MCF 10A (cell line): ENCODE data around the gene PLXNB2. TPM values are rescaled to one million over a fixed set of nuclear protein-coding genes. Genes with fewer than 3 reads are reported as not detected.

Source experiments
- BruUV-seq: library from RNA; stranded (reverse); fragments of 400-500 nt; replicated peaks from 2 replicates; lab custom pipeline; 2021; lab: Mats Ljungman, UMichigan
- CTCF ChIA-PET: fragments of 300-600 bp; sonication (Branson Sonifier 250); formaldehyde crosslinking; extraction: SDS; loops from one replicate; lab custom pipeline; 2021; ENCODE audit warnings: antibody characterized with exemption, inconsistent platforms; lab: Yijun Ruan, JAX
- POLR2A ChIA-PET: fragments of 300-600, 350-650 bp; sonication (Branson Sonifier 250); formaldehyde crosslinking; extraction: SDS; loops from one replicate; lab custom pipeline; 2020; ENCODE audit warnings: antibody characterized with exemption, inconsistent platforms; lab: Yijun Ruan, JAX
- DNase-seq: peaks from one replicate; pipeline ENCODE4 v3.0.0-alpha.2; 2018; ENCODE audit not compliant: unreplicated experiment
- H3K27ac Mint-ChIP-seq: one replicate; pipeline ENCODE4 v1.8.0; 2022; ENCODE audit warnings: mild to moderate bottlenecking, low read depth, mixed read lengths; ENCODE audit not compliant: unreplicated experiment
- H3K27me3 Mint-ChIP-seq: one replicate; pipeline ENCODE4 v1.8.0; 2022; ENCODE audit warnings: mixed read lengths; ENCODE audit not compliant: insufficient read depth, unreplicated experiment
- H3K36me3 Mint-ChIP-seq: one replicate; pipeline ENCODE4 v1.8.0; 2022; ENCODE audit warnings: mild to moderate bottlenecking, moderate library complexity, mixed read lengths; ENCODE audit not compliant: insufficient read depth, unreplicated experiment
- H3K4me1 Mint-ChIP-seq: one replicate; pipeline ENCODE4 v1.8.0; 2022; ENCODE audit warnings: mixed read lengths; ENCODE audit not compliant: insufficient read depth, unreplicated experiment
- H3K4me3 Mint-ChIP-seq: one replicate; pipeline ENCODE4 v1.8.0; 2022; ENCODE audit warnings: mild to moderate bottlenecking, moderate library complexity, mixed read lengths; ENCODE audit not compliant: unreplicated experiment
- H3K9me3 Mint-ChIP-seq: one replicate; pipeline ENCODE4 v1.8.0; 2022; ENCODE audit warnings: mixed read lengths; ENCODE audit not compliant: unreplicated experiment
- CTCF ChIP-seq: fragments of 200-600 bp; IDR thresholded peaks from one replicate; pipeline ENCODE4 v1.8.0; 2022; ENCODE audit warnings: antibody characterized with exemption, mild to moderate bottlenecking; ENCODE audit not compliant: unreplicated experiment
- intact Hi-C: fragments of 100-400 bp; cut with micrococcal nuclease; formaldehyde crosslinking; loops from 2 replicates; pipeline ENCODE4 v1.14.1; 2022
- total RNA-seq: library from RNA; stranded (reverse); gene quantifications from 2 replicates; pipeline ENCODE4 v1.2.3, GENCODE V29; 2022

PLXNB2 gene
- total RNA-seq, 1 experiment from 2014 or later: 199 TPM

- ChIA-PET CTCF (interaction anchor here (0.6 to 4.2 kb wide), 7 partner anchors 12 to 269 kb away, joined by 3 to 19 read pairs (median 5); no protein-coding TSS in a partner anchor), POLR2A (interaction anchor here (0.6 to 1.6 kb wide), 22 partner anchors 9 to 451 kb away, joined by 3 to 12 read pairs (median 4); partner anchors contain the start of genes DENND6B, LMF2, NCAPH2 and PLXNB2)
- TSS peak; percentile 33 for BruUV-seq
- H3K4me1 Mint-ChIP-seq: peaks cover 16% of the 10 kb centered on the region
- no peak for TF ChIP-seq CTCF
- H3K9me3 Mint-ChIP-seq: no peaks in the 10 kb centered on the region
- intact Hi-C loops: no loop called here
- H3K4me3 Mint-ChIP-seq: peak overlapping the region; percentile 96
- peaks cover 25% of the 10 kb centered on the region for H3K36me3 Mint-ChIP-seq
- peak overlapping the region; percentile 99 for H3K27ac Mint-ChIP-seq
- H3K27me3 Mint-ChIP-seq: no peaks in the 10 kb centered on the region
- DNase-seq: no peak
Observed at GRCh38 chr22:50243685-50244419, 63.6 kb downstream of the PLXNB2 start.

GRCh38 chr22:50242406-50242949 is 65.0 kb downstream of the PLXNB2 start:
- intact Hi-C loops: no loop called here
- peak overlapping the region; percentile 96 for H3K4me3 Mint-ChIP-seq
- H3K27me3 Mint-ChIP-seq: no peaks in the 10 kb centered on the region
- H3K27ac Mint-ChIP-seq: peak overlapping the region; percentile 67
- POLR2A ChIA-PET: interaction anchor here (0.9 to 1.6 kb wide), 9 partner anchors 8 to 283 kb away, joined by 3 to 7 read pairs (median 5); partner anchors contain the start of genes HDAC10, LMF2, NCAPH2 and SCO2
- CTCF ChIA-PET: interaction anchor here (0.7 to 4.7 kb wide), 8 partner anchors 10 to 255 kb away, joined by 3 to 34 read pairs (median 6); partner anchors contain the start of gene HDAC10
- peaks cover 28% of the 10 kb centered on the region for H3K36me3 Mint-ChIP-seq
- TF ChIP-seq CTCF: no peak
- H3K4me1 Mint-ChIP-seq: peaks cover 16% of the 10 kb centered on the region
- no peaks in the 10 kb centered on the region for H3K9me3 Mint-ChIP-seq
- BruUV-seq: no TSS peak
- no peak for DNase-seq

GRCh38 chr22:50238755-50239154 is 68.7 kb downstream of the PLXNB2 start:
- DNase-seq: no peak
- Mint-ChIP-seq H3K9me3 (no peaks in the 10 kb centered on the region), H3K27me3 (no peaks in the 10 kb centered on the region), H3K36me3 (peaks cover 23% of the 10 kb centered on the region), H3K4me3 (no peak overlapping the region), H3K4me1 (peaks cover 10% of the 10 kb centered on the region), H3K27ac (no peak overlapping the region)
- CTCF ChIA-PET: interaction anchor here (0.6 to 4.7 kb wide), 3 partner anchors 13 to 218 kb away, joined by 3 to 34 read pairs (median 10); partner anchors contain the start of gene HDAC10
- POLR2A ChIA-PET: interaction anchor here (0.6 kb wide), 1 partner anchor 321 kb away, joined by 3 read pairs; the partner anchor contains the start of gene ALG12
- intact Hi-C loops: no loop called here
- BruUV-seq: no TSS peak
- no peak for TF ChIP-seq CTCF
